ENCODE data around the gene NKTR.

The NKTR gene

DNA sequence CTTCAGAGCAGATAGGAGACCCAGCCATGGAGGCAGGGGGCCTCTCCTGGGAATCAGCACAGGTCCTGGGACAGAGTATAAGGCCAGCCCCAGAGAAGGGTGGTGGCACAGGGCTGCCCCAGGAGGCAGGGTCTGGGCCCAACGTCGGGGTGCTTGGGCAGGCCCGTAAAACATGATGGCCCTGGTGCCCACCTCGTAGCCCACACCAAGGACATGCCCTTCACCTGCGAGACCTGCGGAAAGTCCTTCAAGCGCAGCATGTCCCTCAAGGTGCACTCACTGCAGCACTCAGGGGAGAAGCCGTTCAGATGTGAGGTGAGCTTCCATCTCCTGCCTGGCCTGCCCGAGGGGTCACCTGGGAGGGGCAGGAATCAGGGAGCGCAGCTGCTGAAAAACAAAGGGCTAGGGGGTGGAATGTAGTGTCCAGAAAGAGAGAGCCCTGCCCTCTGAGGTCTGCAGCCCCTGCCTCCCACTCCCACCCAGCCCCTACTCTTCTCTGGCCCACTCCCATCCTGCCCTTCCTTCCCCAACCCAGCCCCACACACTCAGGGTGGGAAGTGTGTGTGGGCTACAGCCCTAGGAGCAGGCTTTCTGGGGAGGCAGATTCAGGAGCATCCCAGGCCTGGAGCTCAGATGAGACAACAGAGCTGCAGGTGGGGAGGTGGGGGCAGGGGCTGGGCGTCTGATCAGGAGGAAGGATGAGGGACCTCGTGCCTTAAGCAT, 62.5 kb downstream of the NKTR start:
- Histone ChIP-seq H3K27me3 (ENCODE audit: insufficient read depth, low read depth) (no peaks in the 10 kb centered on the region), H3K4me2 (no peak overlapping the region), H3K4me1 (ENCODE audit: low read depth, poor library complexity, severe bottlenecking) (no peaks in the 10 kb centered on the region), H2AFZ (ENCODE audit: low read depth) (no peak overlapping the region), H3K27ac (no peak overlapping the region), H3K79me2 (ENCODE audit: insufficient read depth, low read depth) (no peaks in the 10 kb centered on the region), H3K9ac (no peak overlapping the region), H4K20me1 (ENCODE audit: insufficient read depth) (no peaks in the 10 kb centered on the region), H3K4me3 (IDR thresholded peaks at IDR 0.05; ENCODE audit: insufficient read depth, low read depth, low read length) (no peak overlapping the region), H3K36me3 (ENCODE audit: insufficient read depth) (no peaks in the 10 kb centered on the region)
- TF ChIP-seq, protein P1, sequence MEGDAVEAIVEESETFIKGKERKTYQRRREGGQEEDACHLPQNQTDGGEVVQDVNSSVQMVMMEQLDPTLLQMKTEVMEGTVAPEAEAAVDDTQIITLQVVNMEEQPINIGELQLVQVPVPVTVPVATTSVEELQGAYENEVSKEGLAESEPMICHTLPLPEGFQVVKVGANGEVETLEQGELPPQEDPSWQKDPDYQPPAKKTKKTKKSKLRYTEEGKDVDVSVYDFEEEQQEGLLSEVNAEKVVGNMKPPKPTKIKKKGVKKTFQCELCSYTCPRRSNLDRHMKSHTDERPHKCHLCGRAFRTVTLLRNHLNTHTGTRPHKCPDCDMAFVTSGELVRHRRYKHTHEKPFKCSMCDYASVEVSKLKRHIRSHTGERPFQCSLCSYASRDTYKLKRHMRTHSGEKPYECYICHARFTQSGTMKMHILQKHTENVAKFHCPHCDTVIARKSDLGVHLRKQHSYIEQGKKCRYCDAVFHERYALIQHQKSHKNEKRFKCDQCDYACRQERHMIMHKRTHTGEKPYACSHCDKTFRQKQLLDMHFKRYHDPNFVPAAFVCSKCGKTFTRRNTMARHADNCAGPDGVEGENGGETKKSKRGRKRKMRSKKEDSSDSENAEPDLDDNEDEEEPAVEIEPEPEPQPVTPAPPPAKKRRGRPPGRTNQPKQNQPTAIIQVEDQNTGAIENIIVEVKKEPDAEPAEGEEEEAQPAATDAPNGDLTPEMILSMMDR (conservative IDR thresholded peaks at IDR 0.05; ENCODE audit: low read depth, low read length) = no peak

DNA sequence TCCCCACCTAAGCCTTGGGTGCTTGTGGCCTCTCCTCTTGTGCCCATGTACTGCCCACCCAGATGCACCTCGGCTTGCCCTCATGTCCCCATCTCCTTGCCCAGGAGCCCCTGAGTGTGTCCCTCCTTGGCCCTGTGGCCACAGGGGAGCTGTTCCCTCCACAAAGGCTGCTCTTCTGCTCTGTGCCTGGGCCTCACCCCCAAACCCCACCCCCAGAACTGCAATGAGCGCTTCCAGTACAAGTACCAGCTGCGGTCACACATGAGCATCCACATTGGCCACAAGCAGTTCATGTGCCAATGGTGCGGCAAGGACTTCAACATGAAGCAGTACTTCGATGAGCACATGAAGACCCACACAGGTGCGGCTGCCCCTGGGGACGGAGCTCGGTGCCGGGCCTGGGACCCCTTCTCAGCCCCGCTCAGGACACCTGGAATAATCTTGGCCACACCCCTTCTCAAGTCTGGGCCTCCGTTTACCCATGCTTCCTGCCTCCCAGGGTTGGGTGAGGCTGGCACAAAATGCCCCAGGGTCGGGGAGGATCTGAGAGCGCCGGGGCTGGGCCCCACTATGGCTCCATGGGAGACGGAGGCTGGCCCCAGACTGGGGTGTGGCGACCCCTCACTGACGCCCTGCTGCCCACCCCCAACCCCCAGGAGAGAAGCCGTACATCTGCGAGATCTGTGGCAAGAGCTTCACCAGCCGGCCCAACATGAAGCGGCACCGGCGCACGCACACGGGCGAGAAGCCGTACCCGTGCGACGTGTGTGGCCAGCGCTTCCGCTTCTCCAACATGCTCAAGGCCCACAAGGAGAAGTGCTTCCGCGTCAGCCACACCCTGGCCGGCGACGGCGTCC, 63.3 kb downstream of the NKTR start:
- Histone ChIP-seq H3K4me2 (no peak overlapping the region), H2AFZ (ENCODE audit: low read depth) (no peak overlapping the region)
- TF ChIP-seq, protein P1 (conservative IDR thresholded peaks at IDR 0.05; ENCODE audit: low read depth, low read length) = no peak

DNA sequence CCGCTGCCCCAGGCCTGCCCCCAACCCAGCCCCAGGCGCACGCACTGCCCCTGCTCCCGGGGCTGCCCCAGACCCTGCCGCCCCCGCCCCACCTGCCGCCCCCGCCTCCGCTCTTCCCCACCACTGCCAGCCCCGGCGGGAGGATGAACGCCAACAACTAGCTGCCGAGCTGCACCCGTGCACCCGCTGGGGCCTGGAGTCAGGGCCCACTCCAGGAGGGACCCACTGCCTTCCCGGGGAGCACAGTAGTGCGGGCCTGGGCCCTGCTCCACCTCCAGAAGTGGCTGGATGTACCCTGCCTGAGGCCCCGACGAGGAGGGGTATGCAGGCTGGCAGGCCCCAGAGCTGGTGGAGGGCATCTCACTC, 63.9 kb downstream of the NKTR start:
- no peaks in the 10 kb centered on the region for H4K20me1 ChIP-seq (ENCODE audit: insufficient read depth)
- no peaks in the 10 kb centered on the region for H3K27me3 ChIP-seq (ENCODE audit: insufficient read depth, low read depth)
- no peaks in the 10 kb centered on the region for H3K36me3 ChIP-seq (ENCODE audit: insufficient read depth)
- TF ChIP-seq, protein P1 (conservative IDR thresholded peaks at IDR 0.05; ENCODE audit: low read depth, low read length) = no peak
- no peak overlapping the region for H3K27ac ChIP-seq
- no peak overlapping the region for H3K4me2 ChIP-seq
- no peaks in the 10 kb centered on the region for H3K79me2 ChIP-seq (ENCODE audit: insufficient read depth, low read depth)
- no peaks in the 10 kb centered on the region for H3K4me1 ChIP-seq (ENCODE audit: low read depth, poor library complexity, severe bottlenecking)
- H3K9ac ChIP-seq = no peak overlapping the region
- H3K4me3 ChIP-seq (IDR thresholded peaks at IDR 0.05; ENCODE audit: insufficient read depth, low read depth, low read length) = no peak overlapping the region
- H2AFZ ChIP-seq (ENCODE audit: low read depth) = no peak overlapping the region

More for the DNA sequence above, 63.3 kb downstream of the NKTR start:
- H3K4me3 ChIP-seq (IDR thresholded peaks at IDR 0.05; ENCODE audit: insufficient read depth, low read depth, low read length) = no peak overlapping the region
- H3K27ac ChIP-seq = no peak overlapping the region
- no peak overlapping the region for H3K9ac ChIP-seq
- no peaks in the 10 kb centered on the region for H3K27me3 ChIP-seq (ENCODE audit: insufficient read depth, low read depth)
- no peaks in the 10 kb centered on the region for H3K79me2 ChIP-seq (ENCODE audit: insufficient read depth, low read depth)
- no peaks in the 10 kb centered on the region for H3K36me3 ChIP-seq (ENCODE audit: insufficient read depth)
- H3K4me1 ChIP-seq (ENCODE audit: low read depth, poor library complexity, severe bottlenecking) = no peaks in the 10 kb centered on the region
- no peaks in the 10 kb centered on the region for H4K20me1 ChIP-seq (ENCODE audit: insufficient read depth)

DNA sequence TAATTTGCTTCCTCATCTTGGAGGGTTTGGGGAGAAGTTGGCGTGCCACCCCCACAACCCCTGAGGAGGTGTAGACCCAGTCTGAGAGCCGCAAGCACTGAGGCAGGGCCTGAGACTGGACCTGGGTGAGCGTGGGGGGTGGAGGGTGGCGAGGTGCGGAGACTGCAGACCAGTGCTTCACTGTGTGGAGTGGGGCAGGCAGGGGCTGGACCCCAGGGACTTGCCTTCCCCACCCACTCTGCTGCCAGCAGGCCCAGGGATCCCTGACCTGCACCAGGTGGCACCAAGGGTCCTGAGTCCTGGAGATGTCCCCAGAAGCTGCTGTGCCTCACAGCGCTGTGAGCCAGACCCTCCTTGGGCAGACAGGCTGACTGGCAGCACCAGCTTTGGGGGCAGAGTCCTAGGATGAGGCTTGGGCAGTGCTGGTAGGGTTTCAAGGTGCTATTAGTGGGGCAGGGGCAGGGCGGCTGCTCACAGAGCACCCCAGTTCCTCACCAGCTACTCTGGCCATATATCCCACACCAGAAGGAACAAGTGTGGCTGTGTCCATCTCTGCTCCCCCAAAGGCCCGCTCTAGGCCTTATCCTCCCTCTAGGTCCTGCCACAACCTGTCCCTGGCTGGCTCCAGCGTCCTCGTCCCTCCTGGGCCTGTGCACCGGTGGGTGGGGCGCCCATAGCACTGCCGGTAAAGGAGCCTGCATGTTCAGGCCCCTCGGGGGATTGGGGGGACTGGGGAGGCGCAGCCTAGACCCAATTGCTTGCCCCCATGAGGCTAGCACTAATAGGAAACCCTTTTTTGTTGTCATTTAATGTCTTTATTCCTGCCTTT, 64.8 kb downstream of the NKTR start:
- Histone ChIP-seq H3K27ac (no peak overlapping the region), H3K4me3 (IDR thresholded peaks at IDR 0.05; ENCODE audit: insufficient read depth, low read depth, low read length) (no peak overlapping the region), H3K9ac (no peak overlapping the region), H3K79me2 (ENCODE audit: insufficient read depth, low read depth) (no peaks in the 10 kb centered on the region), H3K36me3 (ENCODE audit: insufficient read depth) (no peaks in the 10 kb centered on the region), H3K4me1 (ENCODE audit: low read depth, poor library complexity, severe bottlenecking) (no peaks in the 10 kb centered on the region), H4K20me1 (ENCODE audit: insufficient read depth) (no peaks in the 10 kb centered on the region), H3K4me2 (no peak overlapping the region), H3K27me3 (ENCODE audit: insufficient read depth, low read depth) (no peaks in the 10 kb centered on the region), H2AFZ (ENCODE audit: low read depth) (no peak overlapping the region)
- TF ChIP-seq, protein P1 (conservative IDR thresholded peaks at IDR 0.05; ENCODE audit: low read depth, low read length) = no peak
